GM19455 (cell line): ENCODE data around the gene GSG1L.

Experiments
- ATAC-seq: cut with Tn5 transposase; IDR thresholded peaks from one replicate; pipeline ENCODE4 v1.9.1; 2021; ENCODE audit not compliant: unreplicated experiment

Gene GSG1L

DNA sequence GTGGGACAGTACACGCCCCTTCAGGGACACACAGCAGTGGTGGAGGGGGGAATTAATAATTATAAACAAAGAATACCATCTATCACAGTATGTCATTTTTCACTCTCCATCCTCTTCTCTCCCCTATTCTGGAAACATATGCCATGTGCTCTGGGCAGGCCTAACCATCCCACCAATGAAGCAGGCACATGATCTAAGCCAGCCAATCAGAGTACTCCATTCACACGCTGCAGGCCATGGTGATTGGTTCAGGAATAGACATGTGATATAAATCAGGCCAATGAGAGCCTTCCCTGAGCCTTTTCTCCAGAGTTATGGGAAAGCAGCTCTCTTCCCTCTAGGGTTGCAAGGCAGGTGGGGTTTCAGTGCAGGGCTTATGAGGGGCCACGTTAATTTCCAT, 36.5 kb downstream of the GSG1L start:
- no peak for ATAC-seq

GRCh38 chr16:28025631-28026030, 37.9 kb downstream of the GSG1L start:
- ATAC-seq = no peak

GRCh38 chr16:28019218-28019617, 44.3 kb downstream of the GSG1L start:
- no peak for ATAC-seq

DNA sequence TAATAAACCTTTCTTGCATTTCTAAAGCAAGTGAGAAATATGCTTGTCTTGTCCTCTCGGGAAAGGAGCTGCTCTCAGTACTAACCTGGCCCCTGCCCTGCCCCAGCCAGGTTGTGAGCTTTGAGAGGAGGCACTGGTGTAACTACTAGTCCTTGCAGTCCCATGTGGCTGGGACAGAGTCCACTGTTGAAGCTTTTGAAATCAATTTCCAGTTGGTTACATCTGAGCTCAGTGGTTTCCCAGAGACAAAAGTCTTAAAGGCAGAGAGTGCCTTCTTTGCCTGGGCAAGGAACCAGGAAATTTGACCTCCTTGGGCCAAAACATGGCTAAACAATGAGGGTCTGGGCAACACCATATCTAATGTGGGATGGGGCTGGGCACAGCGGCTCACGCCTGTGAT, 48.7 kb downstream of the GSG1L start:
- no peak for ATAC-seq

GRCh38 chr16:28013878-28014277, 49.6 kb downstream of the GSG1L start:
- no peak for ATAC-seq

- ATAC-seq = no peak
Measured at GRCh38 chr16:28013392-28013791, 50.1 kb downstream of the GSG1L start.

DNA sequence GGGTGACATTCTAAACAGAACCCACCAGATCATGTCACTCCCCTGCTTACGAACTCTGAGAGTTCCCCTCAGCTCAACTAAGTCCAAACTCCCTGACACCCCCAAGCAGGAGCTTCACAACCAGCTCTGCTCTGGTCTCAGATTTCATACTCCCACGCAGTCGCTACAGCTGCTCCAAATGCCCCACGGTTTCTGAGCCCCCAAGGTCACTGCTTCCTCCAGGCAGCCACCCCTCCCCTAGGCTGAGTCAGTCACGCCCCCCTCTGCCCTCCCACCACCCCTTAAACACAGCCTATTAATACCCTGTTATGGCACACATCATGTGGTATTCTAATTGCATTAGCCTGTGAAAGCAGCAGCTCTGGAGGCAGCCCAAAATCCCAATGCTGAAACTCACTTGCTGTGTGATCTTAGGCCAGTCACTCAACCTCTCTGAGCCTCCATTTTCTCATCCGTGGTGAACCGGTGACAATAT, 51.5 kb downstream of the GSG1L start:
- no peak for ATAC-seq

- ATAC-seq = no peak
Measured at GRCh38 chr16:28011223-28011622, 52.3 kb downstream of the GSG1L start.

DNA sequence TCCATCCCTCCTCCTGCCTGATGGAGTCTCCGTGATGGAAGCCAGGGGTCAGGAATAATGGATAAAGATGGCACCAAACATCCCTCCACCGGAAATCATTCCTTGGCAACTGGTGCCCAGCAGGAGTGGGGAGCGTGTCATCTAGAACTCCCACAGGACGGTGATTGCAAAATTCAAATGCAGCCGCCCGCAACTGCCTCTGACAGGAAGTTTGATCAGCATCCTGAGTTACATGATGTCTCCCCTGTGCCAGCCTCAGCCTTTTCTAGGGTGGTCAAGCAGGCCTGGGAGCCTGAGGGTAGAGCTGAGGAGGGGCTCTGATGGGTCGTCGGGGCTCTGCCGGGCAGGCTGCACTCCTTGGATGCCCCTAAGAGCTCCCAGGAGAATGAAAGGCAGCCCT, 52.8 kb downstream of the GSG1L start:
- no peak for ATAC-seq

DNA sequence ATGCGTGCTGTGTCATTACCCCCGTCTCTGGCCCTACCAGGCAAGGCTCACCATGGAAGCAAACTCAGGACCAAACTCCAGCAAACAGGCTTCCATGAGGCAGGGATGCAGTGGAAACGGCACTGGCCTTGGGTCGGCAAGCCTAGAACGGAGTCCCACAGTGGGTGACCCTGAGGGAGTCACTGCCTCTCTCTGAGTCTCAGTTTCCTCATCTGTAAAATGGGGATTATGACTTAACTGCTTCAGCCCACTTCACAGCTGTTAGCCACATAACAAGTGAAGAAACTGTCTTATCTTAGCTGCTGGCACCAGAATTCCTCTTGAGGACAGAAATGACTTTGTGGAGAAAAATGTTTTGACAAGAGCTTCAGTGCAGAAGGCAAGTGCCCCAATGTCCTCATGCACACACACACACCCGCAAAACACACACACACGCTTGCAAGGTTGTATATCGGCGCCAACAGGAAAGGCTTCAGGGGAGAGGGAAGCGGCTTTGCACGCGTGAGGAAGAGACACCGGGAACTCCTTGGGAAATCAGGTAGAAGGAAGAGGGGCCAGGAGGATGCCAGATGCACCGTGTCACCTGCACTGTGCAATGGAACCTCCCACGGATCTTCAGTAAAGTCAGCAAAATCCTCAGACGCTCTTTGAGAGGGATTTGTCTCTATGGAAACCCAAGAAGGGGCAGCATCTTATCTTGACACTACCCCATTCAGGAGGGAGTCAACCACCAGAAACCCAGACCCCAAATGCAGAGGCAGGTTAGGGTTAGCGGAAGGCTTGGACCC, 53.7 kb downstream of the GSG1L start:
- no peak for ATAC-seq

GRCh38 chr16:28003923-28004322, 59.6 kb downstream of the GSG1L start:
- no peak for ATAC-seq

- ATAC-seq = no peak
Measured at GRCh38 chr16:28003021-28003865, 60.3 kb downstream of the GSG1L start.

GRCh38 chr16:28001642-28002041, 61.9 kb downstream of the GSG1L start:
- ATAC-seq = no peak

DNA sequence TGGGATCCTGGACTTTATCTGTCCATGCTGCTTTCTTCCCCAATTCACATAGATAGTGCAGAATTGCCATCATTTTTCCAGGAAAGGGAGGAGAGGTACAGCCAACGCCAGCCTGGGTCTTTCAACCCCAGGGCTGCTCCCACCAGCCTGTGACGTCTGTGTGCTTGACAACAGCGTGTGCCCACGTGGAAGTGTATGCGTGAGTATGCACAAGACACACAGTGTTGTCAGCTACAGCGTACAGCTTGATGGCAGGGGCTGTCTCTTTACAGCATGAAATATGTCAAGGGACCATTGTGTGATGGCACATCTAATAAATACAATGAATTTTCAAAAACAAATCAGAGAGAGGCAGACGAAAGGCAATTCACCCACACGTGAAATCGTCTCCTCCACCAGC, 62.3 kb downstream of the GSG1L start:
- ATAC-seq = no peak

DNA sequence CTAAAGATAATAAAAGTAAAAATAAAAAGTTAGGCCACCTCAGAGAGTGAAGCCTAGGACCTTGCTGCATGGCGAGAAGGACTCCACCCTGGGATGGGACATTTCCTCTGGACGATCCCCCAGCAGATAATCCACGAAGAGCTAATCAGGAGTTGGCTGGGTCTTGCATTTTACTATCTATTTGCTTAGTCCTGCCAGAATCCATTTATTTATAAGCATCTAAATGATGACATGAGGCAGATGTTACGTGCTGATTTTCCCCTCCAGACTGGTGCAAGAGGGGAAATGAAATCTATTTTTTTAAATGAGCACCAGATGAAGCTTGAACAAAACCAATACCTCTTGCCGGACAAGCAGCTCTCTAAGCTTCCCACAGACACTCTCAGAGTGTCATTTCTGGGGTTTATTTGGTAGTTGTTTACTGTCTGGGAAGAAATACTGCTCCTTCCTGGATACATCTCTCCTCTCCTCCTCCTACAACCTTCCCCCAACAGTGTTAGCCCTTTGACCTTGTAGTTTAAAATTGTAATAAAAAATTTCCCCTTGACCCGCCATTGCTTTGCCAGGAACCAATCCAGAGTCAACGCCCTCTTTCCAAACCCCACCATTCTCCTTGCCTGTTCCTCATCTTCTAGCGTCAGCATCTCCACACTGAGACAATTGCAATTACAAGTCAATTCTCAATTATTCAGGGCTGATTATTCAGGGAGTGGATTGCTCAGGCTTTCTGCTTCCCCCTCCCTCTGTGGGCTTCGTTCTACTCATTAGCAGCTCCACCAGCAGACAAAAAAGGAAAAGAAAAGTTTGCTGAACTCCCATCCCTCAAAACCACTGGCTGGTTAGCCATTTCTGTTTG, 63.0 kb downstream of the GSG1L start:
- no peak for ATAC-seq

DNA sequence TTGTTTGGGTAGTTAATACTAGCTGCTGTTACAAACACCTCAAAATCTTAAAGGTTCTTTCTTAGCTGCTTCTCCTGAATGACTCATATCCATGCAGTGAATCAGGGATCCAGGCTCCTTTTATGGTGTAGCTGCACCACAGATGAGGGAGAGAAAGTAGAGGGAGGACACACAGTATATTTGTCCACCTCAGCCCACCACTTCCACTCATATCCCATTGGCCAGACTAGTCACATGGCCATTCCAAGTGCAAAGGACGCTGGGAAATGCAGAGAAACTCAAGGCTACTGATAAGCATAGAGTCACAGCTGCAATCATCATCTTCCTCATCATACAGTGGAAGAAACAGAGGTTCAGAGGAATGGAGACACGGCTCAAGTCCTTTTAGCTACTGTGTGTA, 63.8 kb downstream of the GSG1L start:
- ATAC-seq = no peak

GRCh38 chr16:27995378-27995777, 68.1 kb downstream of the GSG1L start:
- ATAC-seq = no peak

DNA sequence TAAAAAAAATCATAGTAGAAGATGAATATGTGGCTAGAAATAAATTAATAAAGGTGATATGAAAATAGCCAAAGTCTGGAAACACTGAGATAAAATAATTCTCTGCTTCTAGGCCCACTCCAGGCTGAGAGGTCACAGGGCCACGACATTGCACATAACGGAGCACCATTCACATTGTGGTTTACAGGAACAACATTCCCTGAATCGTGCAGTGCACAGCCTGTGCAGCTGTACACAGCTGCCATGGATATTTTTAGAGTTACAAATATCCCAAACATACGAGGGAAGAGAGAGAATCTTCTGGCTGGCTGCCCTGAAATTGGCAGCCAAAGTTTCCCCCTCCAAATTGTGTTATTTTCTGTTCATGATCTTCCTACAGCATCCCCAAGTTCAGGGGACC, 68.8 kb downstream of the GSG1L start:
- no peak for ATAC-seq

- ATAC-seq = no peak
Measured at GRCh38 chr16:27993587-27993986, 69.9 kb downstream of the GSG1L start.

- no peak for ATAC-seq
Measured at GRCh38 chr16:27991876-27992275, 71.6 kb downstream of the GSG1L start.

GRCh38 chr16:27985981-27986380, 77.5 kb downstream of the GSG1L start:
- ATAC-seq = no peak
